SK-N-SH (cell line): ENCODE data around the gene PHLDA3. TPM values are rescaled to one million over a fixed set of nuclear protein-coding genes. Genes with fewer than 3 reads are reported as not detected.
A peak's percentile ranks its signal among the peaks of the same experiment; 100 is the strongest.

Experiments
- CTCF ChIA-PET: fragments of 300-600, 350-600 bp; formaldehyde crosslinking; extraction: SDS; loops from one replicate; lab custom pipeline; 2021; lab: Yijun Ruan, JAX
- POLR2A ChIA-PET: fragments of 350-600 bp; sonication (Branson Sonifier 250); formaldehyde crosslinking; extraction: SDS; loops from one replicate; lab custom pipeline; 2020; ENCODE audit warnings: antibody characterized with exemption, inconsistent platforms; lab: Yijun Ruan, JAX
- DNase-seq: peaks from one replicate; pipeline ENCODE4 v3.0.0; 2012
- H2AFZ ChIP-seq: fragments of 200-600 bp; sonication (generic); 2 replicates; pipeline ENCODE4 v1.8.1; 2016; ENCODE audit warnings: antibody characterized with exemption, mild to moderate bottlenecking, low read depth
- H3F3A ChIP-seq: fragments of 200-600 bp; sonication (generic); replicated peaks from 2 replicates; pipeline ENCODE3; 2016; ENCODE audit warnings: antibody characterized with exemption, mild to moderate bottlenecking; ENCODE audit not compliant: insufficient read depth
- H3K27ac ChIP-seq, 2 experiments: fragments of 200-500 bp in 1 of 2; fragments of 200-600 bp in 1 of 2; sonication (Bioruptor generic) in 1 of 2; sonication (generic), shearing (Covaris generic) in 1 of 2; 2 replicates each; pipeline versions ENCODE4 v1.5.1 to v1.6.1; 2014 to 2016; ENCODE audit warnings: low read depth in 2 of 2, inconsistent platforms in 1 of 2, low read length in 1 of 2, mild to moderate bottlenecking in 1 of 2, mixed read lengths in 1 of 2
- H3K27me3 ChIP-seq: fragments of 200-600 bp; sonication (generic), shearing (Covaris generic); 2 replicates; pipeline ENCODE4 v1.6.1; 2016; ENCODE audit warnings: mixed run types; ENCODE audit not compliant: insufficient read depth
- H3K36me3 ChIP-seq, 2 experiments: fragments of 200-500 bp in 1 of 2; fragments of 200-600 bp in 1 of 2; sonication (Bioruptor generic) in 1 of 2; sonication (generic) in 1 of 2; replicated peaks in 1 of 2; 2 replicates each; pipeline versions ENCODE3 to v1.5.1; 2014 to 2016; ENCODE audit warnings: low read length in 1 of 2, mild to moderate bottlenecking in 1 of 2; ENCODE audit not compliant: insufficient read depth in 2 of 2, control insufficient read depth in 1 of 2
- H3K4me1 ChIP-seq, 2 experiments: fragments of 200-500 bp in 1 of 2; fragments of 200-600 bp in 1 of 2; sonication (Bioruptor generic) in 1 of 2; sonication (generic), shearing (Covaris generic) in 1 of 2; 2 replicates each; pipeline versions ENCODE4 v1.5.1 to v1.6.1; 2014 to 2016; ENCODE audit warnings: low read depth in 1 of 2, low read length in 1 of 2, mixed run types in 1 of 2; ENCODE audit not compliant: insufficient read depth in 2 of 2, control insufficient read depth in 1 of 2
- H3K4me2 ChIP-seq: fragments of 200-600 bp; sonication (generic), shearing (Covaris generic); 2 replicates; pipeline ENCODE4 v1.6.1; 2017; ENCODE audit warnings: mixed run types
- H3K4me3 ChIP-seq, 2 experiments: fragments of 200-500 bp in 1 of 2; fragments of 200-600 bp in 1 of 2; sonication (Bioruptor generic) in 1 of 2; sonication (generic), shearing (Covaris generic) in 1 of 2; 2 replicates each; pipeline versions ENCODE4 v1.5.1 to v1.8.1; 2014 to 2016; ENCODE audit warnings: low read depth in 2 of 2, inconsistent platforms in 1 of 2, low read length in 1 of 2, mild to moderate bottlenecking in 1 of 2, mixed read lengths in 1 of 2, moderate library complexity in 1 of 2
- H3K79me2 ChIP-seq: fragments of 200-600 bp; sonication (generic); 2 replicates; pipeline ENCODE4 v1.8.1; 2017; ENCODE audit warnings: mild to moderate bottlenecking; ENCODE audit not compliant: insufficient read depth
- H3K9ac ChIP-seq: fragments of 200-600 bp; sonication (generic); 2 replicates; pipeline ENCODE4 v1.6.1; 2017; ENCODE audit warnings: mixed run types
- H3K9me2 ChIP-seq: fragments of 200-600 bp; sonication (generic); 2 replicates; pipeline ENCODE4 v1.6.1; 2017; ENCODE audit warnings: mixed run types
- H3K9me3 ChIP-seq: fragments of 200-600 bp; sonication (generic); 2 replicates; pipeline ENCODE4 v1.6.1; 2017; ENCODE audit warnings: mixed run types, mild to moderate bottlenecking, moderate library complexity
- H4K20me1 ChIP-seq: fragments of 200-600 bp; sonication (generic); 2 replicates; pipeline ENCODE4 v1.6.1; 2017; ENCODE audit warnings: mild to moderate bottlenecking, mixed run types; ENCODE audit not compliant: insufficient read depth
- CHD2 ChIP-seq: fragments of 150-350 bp; IDR thresholded peaks from 2 replicates; pipeline ENCODE4 v1.6.1; 2018; ENCODE audit warnings: low read length; ENCODE audit not compliant: partially characterized antibody
- EP300 ChIP-seq, 2 experiments: IDR thresholded peaks; 2 replicates each; pipeline versions ENCODE4 v1.4.0 to v1.6.1; 2012; ENCODE audit warnings: borderline replicate concordance in 1 of 2, low read depth in 1 of 2, low read length in 1 of 2
- EZH2phosphoT487 ChIP-seq: fragments of 200-600 bp; sonication (generic); IDR thresholded peaks from 2 replicates; pipeline ENCODE4 v1.6.1; 2017; ENCODE audit warnings: low read depth, mixed run types, mild to moderate bottlenecking, antibody characterized with exemption, moderate library complexity, borderline replicate concordance
- FOSL2 ChIP-seq: IDR thresholded peaks from 2 replicates; pipeline ENCODE4 v1.4.0; 2012; ENCODE audit warnings: low read depth, mild to moderate bottlenecking, moderate library complexity, borderline replicate concordance
- MEF2A ChIP-seq: IDR thresholded peaks from 2 replicates; pipeline ENCODE4 v1.4.0; 2012; ENCODE audit warnings: low read depth, borderline replicate concordance
- MXI1 ChIP-seq: IDR thresholded peaks from 2 replicates; pipeline ENCODE4 v1.6.1; 2012; ENCODE audit warnings: mild to moderate bottlenecking, low read depth, low read length, improper control_type of control experiment
- POLR2AphosphoS5 ChIP-seq: IDR thresholded peaks from 2 replicates; pipeline ENCODE4 v1.6.1; 2012; ENCODE audit warnings: low read depth, low read length
- RCOR1 ChIP-seq: fragments of 150-350 bp; IDR thresholded peaks from 2 replicates; pipeline ENCODE4 v1.6.1; 2017; ENCODE audit warnings: antibody characterized with exemption, low read length
- SIN3A ChIP-seq: IDR thresholded peaks from 2 replicates; pipeline ENCODE4 v1.6.1; 2012; ENCODE audit warnings: low read depth, mild to moderate bottlenecking, low read length, moderate library complexity, borderline replicate concordance
- SMC3 ChIP-seq: IDR thresholded peaks from 2 replicates; pipeline ENCODE4 v1.6.1; 2012; ENCODE audit warnings: low read depth, low read length, improper control_type of control experiment
- TAF1 ChIP-seq: IDR thresholded peaks from 2 replicates; pipeline ENCODE4 v1.6.1; 2012; ENCODE audit warnings: low read depth, mild to moderate bottlenecking, low read length, moderate library complexity, borderline replicate concordance
- WGBS: methylation state at CpG from one replicate; pipeline ENCODE4 v1.1.6; 2017; ENCODE audit warnings: low lambda C conversion rate; 5-methylcytosine and 5-hydroxymethylcytosine counted together
- polyA plus RNA-seq, 3 experiments: library from polyadenylated mRNA; depleted of rRNA; stranded (reverse); fragments of >200 nt; gene quantifications; 2 replicates each; pipeline ENCODE4 v1.2.3, GENCODE V29; 2012
- TF ChIP-seq, protein P1 (sequence below): IDR thresholded peaks from 2 replicates; pipeline ENCODE4 v1.4.0; 2012; ENCODE audit warnings: low read depth, borderline replicate concordance
- TF ChIP-seq, protein P2 (sequence below): IDR thresholded peaks from 2 replicates; pipeline ENCODE4 v1.4.0; 2012; ENCODE audit warnings: low read depth
- TF ChIP-seq, protein P3 (sequence below): IDR thresholded peaks from 2 replicates; pipeline ENCODE4 v1.6.1; 2012; ENCODE audit warnings: mild to moderate bottlenecking, low read depth, low read length, moderate library complexity

The PHLDA3 gene
- polyA plus RNA-seq, 1 of the 3 experiments (the other 2 are of a cell fraction), result 105 TPM

DNA sequence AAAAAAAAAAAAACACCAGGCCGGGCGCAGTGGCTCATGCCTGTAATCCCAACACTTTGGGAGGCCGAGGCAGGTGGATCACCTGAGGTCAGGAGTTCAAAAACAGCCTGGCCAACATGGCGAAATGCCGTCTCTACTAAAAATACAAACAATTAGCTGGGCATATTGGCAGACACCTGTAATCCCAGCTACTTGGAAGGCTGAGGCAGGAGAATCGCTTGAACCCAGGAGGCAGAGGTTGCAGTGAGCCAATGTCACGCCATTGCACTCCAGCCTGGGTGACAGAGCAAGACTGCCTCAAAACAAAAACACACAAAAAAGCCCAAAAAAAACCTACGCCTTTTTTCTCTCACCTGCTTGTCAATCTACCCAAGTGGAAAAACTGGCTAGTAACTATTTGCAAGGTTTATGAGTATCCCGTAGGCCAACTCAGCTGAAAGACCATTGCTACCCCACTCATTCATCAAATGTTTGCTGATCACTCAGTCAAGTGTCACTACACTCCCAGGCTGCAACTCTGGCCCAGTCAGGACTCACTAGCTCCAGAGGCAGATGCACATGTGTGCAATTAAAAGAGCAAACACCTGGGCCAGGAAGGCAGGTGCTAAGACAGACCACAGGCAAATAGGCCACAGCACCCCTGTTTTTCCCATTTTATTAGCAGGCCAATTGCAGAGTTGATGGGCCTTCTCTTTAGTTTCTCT lies 36.0 kb upstream of the PHLDA3 start (continued):
- TF ChIP-seq SMC3 (no peak), RCOR1 (no peak), SIN3A (no peak), EP300 (IDR thresholded peaks at IDR 0.05; ENCODE audit: borderline replicate concordance in 1 of 2, low read depth in 1 of 2, low read length in 1 of 2) (no peak), MEF2A (no peak)
- TF ChIP-seq, protein P1, sequence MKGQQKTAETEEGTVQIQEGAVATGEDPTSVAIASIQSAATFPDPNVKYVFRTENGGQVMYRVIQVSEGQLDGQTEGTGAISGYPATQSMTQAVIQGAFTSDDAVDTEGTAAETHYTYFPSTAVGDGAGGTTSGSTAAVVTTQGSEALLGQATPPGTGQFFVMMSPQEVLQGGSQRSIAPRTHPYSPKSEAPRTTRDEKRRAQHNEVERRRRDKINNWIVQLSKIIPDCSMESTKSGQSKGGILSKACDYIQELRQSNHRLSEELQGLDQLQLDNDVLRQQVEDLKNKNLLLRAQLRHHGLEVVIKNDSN, result no peak

DNA sequence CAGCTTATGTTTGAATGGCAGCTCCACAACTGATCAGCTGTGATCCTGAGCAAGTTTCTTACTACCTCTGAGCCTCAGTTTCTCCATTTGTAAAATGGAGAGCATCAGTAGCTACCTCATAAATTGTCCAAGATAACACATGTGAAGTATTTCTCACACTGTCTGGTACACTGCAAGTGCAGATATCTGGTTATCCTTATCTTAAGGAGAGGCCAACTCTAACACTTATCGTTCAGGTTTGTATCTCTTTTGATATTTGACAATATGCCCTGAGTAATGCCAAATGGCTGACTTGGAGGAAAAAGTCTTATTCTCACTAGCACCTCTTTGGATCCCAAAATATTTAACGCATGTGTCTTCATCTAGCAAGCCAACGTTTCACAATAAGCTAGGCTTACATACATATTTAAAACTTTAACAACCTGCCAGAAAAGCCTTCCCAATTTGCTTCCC lies 35.2 kb upstream of the PHLDA3 start:
- H3K4me3 ChIP-seq, result no peak overlapping the region
- TF ChIP-seq POLR2AphosphoS5, result no peak
- peak overlapping the region; percentile 59; the same call in 1 of the 2 replicates for H3K9ac ChIP-seq
- H3K27ac ChIP-seq, result peak overlapping the region; percentile 78 to 93; a peak in 3 of 4 replicates
- no peaks in the 10 kb centered on the region for H3K27me3 ChIP-seq
- no peak for DNase-seq
- WGBS, result 78% methylated on average over 3 of the region's 3 CpGs
- peaks cover 33 to 35% of the 10 kb centered on the region in 2 experiments; a peak in 3 of 4 replicates for H3K4me1 ChIP-seq
- H3K9me3 ChIP-seq, result no peaks in the 10 kb centered on the region
- H3F3A ChIP-seq, result peaks cover 14% of the 10 kb centered on the region
- H3K9me2 ChIP-seq, result no peaks in the 10 kb centered on the region
- no peak overlapping the region for H2AFZ ChIP-seq
- peaks cover 79% of the 10 kb centered on the region for H3K79me2 ChIP-seq
- peak overlapping the region; percentile 81 for H3K4me2 ChIP-seq
- H4K20me1 ChIP-seq, result peaks cover 7% of the 10 kb centered on the region; the same call in 1 of the 2 replicates
- no peaks in the 10 kb centered on the region for H3K36me3 ChIP-seq
- ChIA-PET CTCF (interaction anchor here (1.0 to 31.9 kb wide), 5 partner anchors 9 to 289 kb away, joined by 3 to 860 read pairs (median 4); no protein-coding TSS in a partner anchor), POLR2A (no interaction called here)

DNA sequence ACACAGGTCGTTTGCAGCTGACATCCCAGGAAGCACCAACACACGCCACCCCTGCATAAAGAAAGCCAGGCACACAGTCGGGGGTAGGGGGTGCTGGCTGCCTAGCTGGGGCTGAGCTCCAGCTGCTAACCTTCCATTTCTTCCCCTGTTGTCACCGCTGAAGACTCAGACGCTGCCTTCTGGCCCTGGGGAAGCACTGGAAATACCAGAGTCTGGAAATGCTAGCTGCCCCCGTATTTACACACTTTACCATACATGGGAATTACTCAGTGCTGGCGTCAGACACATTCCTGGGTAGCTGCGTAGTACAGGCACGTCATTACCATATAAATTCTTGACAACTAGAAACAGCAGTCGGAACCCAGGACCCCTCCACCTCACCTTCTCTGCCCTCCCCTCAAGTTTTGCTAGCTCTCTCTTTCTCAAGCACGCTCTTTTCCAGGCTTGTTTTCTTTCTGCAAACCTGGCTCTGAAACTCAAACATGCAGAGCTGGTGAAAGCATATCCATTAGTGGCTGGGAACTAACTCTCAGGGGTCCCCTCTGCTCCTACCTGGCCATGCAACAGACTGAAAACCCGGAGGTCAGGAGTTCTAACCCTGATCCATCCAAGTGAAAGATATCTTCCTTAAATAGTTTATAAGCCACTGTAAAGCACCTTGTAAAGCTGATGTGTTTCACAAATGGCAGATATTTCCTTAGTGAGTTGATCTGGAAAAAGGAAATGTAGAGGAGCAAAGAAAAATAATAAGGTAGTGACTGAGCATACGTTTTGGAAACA lies 34.6 kb upstream of the PHLDA3 start:
- H3K4me3 ChIP-seq, result 0 out of 4 replicates have a peak overlapping the region, but pooled peaks of 1 of the 2 experiments have one; percentile 3
- TF ChIP-seq MEF2A, result no peak
- TF ChIP-seq, protein P2, sequence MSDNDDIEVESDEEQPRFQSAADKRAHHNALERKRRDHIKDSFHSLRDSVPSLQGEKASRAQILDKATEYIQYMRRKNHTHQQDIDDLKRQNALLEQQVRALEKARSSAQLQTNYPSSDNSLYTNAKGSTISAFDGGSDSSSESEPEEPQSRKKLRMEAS, result peak; percentile 39; the same call in 1 of the 2 replicates
- no peak for TF ChIP-seq CHD2
- TF ChIP-seq TAF1, result no peak
- peak; percentile 65; the same call in 1 of the 2 replicates for TF ChIP-seq FOSL2
- no peak for TF ChIP-seq EZH2phosphoT487
- no peak for TF ChIP-seq MXI1
- peak in 1 of 2 experiments; percentile 71; a peak in 1 of 4 replicates for TF ChIP-seq EP300 (IDR thresholded peaks at IDR 0.05; ENCODE audit: borderline replicate concordance in 1 of 2, low read depth in 1 of 2, low read length in 1 of 2)
- TF ChIP-seq POLR2AphosphoS5, result peak; percentile 64; the same call in 1 of the 2 replicates
- TF ChIP-seq, protein P3, sequence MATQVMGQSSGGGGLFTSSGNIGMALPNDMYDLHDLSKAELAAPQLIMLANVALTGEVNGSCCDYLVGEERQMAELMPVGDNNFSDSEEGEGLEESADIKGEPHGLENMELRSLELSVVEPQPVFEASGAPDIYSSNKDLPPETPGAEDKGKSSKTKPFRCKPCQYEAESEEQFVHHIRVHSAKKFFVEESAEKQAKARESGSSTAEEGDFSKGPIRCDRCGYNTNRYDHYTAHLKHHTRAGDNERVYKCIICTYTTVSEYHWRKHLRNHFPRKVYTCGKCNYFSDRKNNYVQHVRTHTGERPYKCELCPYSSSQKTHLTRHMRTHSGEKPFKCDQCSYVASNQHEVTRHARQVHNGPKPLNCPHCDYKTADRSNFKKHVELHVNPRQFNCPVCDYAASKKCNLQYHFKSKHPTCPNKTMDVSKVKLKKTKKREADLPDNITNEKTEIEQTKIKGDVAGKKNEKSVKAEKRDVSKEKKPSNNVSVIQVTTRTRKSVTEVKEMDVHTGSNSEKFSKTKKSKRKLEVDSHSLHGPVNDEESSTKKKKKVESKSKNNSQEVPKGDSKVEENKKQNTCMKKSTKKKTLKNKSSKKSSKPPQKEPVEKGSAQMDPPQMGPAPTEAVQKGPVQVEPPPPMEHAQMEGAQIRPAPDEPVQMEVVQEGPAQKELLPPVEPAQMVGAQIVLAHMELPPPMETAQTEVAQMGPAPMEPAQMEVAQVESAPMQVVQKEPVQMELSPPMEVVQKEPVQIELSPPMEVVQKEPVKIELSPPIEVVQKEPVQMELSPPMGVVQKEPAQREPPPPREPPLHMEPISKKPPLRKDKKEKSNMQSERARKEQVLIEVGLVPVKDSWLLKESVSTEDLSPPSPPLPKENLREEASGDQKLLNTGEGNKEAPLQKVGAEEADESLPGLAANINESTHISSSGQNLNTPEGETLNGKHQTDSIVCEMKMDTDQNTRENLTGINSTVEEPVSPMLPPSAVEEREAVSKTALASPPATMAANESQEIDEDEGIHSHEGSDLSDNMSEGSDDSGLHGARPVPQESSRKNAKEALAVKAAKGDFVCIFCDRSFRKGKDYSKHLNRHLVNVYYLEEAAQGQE, result no peak

More for the DNA sequence above, 34.6 kb upstream of the PHLDA3 start:
- Histone ChIP-seq H4K20me1 (peaks cover 11% of the 10 kb centered on the region; the same call in 1 of the 2 replicates), H3K27me3 (no peaks in the 10 kb centered on the region), H3K79me2 (peaks cover 85% of the 10 kb centered on the region), H3F3A (peaks cover 14% of the 10 kb centered on the region), H3K9me2 (no peaks in the 10 kb centered on the region), H3K9me3 (no peaks in the 10 kb centered on the region), H3K4me1 (peaks cover 33 to 35% of the 10 kb centered on the region in 2 experiments; a peak in 3 of 4 replicates), H2AFZ (no peak overlapping the region), H3K9ac (peak overlapping the region; percentile 59; the same call in 1 of the 2 replicates), H3K36me3 (no peaks in the 10 kb centered on the region), H3K4me2 (peak overlapping the region; percentile 72), H3K27ac (peak overlapping the region; percentile 78 to 93; a peak in 3 of 4 replicates)
- DNase-seq, result no peak
- ChIA-PET CTCF (interaction anchor here (1.0 to 31.9 kb wide), 4 partner anchors 10 to 289 kb away, joined by 3 to 860 read pairs (median 54); no protein-coding TSS in a partner anchor), POLR2A (interaction anchor here (1.8 kb wide), 1 partner anchor 35 kb away, joined by 6 read pairs; the partner anchor contains the start of gene PHLDA3)
- 23% methylated on average over 13 of the region's 13 CpGs for WGBS
